Measurements from ENCODE around the gene EDC4. TPM values are rescaled to one million over a fixed set of nuclear protein-coding genes. Genes with fewer than 3 reads are reported as not detected.

Gene EDC4
- total RNA-seq, 2 donors from 2014 or later, result 21.2 to 39.5 TPM

- TF ChIP-seq CTCF (IDR thresholded peaks at IDR 0.05), result no peak
- peaks cover 74% of the 10 kb centered on the region for H3K36me3 ChIP-seq
- H3K4me1 ChIP-seq, result peaks cover 0 to 38% of the 10 kb centered on the region in 2 donors
- no peak for DNase-seq (ENCODE audit: low spot score)
- H3K27me3 ChIP-seq, result no peaks in the 10 kb centered on the region
- H3K27ac ChIP-seq, result no peak overlapping the region
- H3K9me3 ChIP-seq, result no peaks in the 10 kb centered on the region
- H3K4me3 ChIP-seq, result no peak overlapping the region
Observed at GRCh38 chr16:67878232-67878631, 5.4 kb downstream of the EDC4 start.

GRCh38 chr16:67878846-67879245 is 6.0 kb downstream of the EDC4 start:
- Histone ChIP-seq H3K4me3 (no peak overlapping the region), H3K4me1 (peaks cover 0 to 39% of the 10 kb centered on the region in 2 donors), H3K27ac (no peak overlapping the region), H3K9me3 (no peaks in the 10 kb centered on the region), H3K27me3 (no peaks in the 10 kb centered on the region), H3K36me3 (peaks cover 80% of the 10 kb centered on the region)
- no peak for TF ChIP-seq CTCF (IDR thresholded peaks at IDR 0.05)
- DNase-seq (ENCODE audit: low spot score), result no peak

GRCh38 chr16:67879462-67879861 is 6.6 kb downstream of the EDC4 start:
- Histone ChIP-seq H3K27ac (no peak overlapping the region), H3K4me1 (peaks cover 0 to 39% of the 10 kb centered on the region in 2 donors), H3K27me3 (no peaks in the 10 kb centered on the region), H3K9me3 (no peaks in the 10 kb centered on the region), H3K36me3 (peaks cover 84% of the 10 kb centered on the region), H3K4me3 (no peak overlapping the region)
- no peak for TF ChIP-seq CTCF (IDR thresholded peaks at IDR 0.05)
- no peak for DNase-seq (ENCODE audit: low spot score)

- Histone ChIP-seq H3K27ac (no peak overlapping the region), H3K27me3 (no peaks in the 10 kb centered on the region), H3K9me3 (no peaks in the 10 kb centered on the region), H3K4me3 (no peak overlapping the region), H3K4me1 (peaks cover 0 to 39% of the 10 kb centered on the region in 2 donors), H3K36me3 (peaks cover 84% of the 10 kb centered on the region)
- no peak for DNase-seq (ENCODE audit: low spot score)
- TF ChIP-seq CTCF (IDR thresholded peaks at IDR 0.05), result no peak
Observed at GRCh38 chr16:67879936-67880335, 7.1 kb downstream of the EDC4 start.

GRCh38 chr16:67880584-67880983 is 7.7 kb downstream of the EDC4 start:
- no peak overlapping the region for H3K27ac ChIP-seq
- H3K4me1 ChIP-seq, result peaks cover 0 to 39% of the 10 kb centered on the region in 2 donors
- no peak for TF ChIP-seq CTCF (IDR thresholded peaks at IDR 0.05)
- no peak for DNase-seq (ENCODE audit: low spot score)
- no peaks in the 10 kb centered on the region for H3K9me3 ChIP-seq
- no peaks in the 10 kb centered on the region for H3K27me3 ChIP-seq
- H3K4me3 ChIP-seq, result no peak overlapping the region
- peaks cover 84% of the 10 kb centered on the region for H3K36me3 ChIP-seq

GRCh38 chr16:67881621-67882161 is 8.8 kb downstream of the EDC4 start:
- Histone ChIP-seq H3K27ac (peak overlapping the region; percentile 40 to 68), H3K4me3 (no peak overlapping the region), H3K27me3 (no peaks in the 10 kb centered on the region), H3K4me1 (peaks cover 0 to 37% of the 10 kb centered on the region in 2 donors), H3K36me3 (peaks cover 75% of the 10 kb centered on the region), H3K9me3 (no peaks in the 10 kb centered on the region)
- DNase-seq (ENCODE audit: low spot score), result no peak
- no peak for TF ChIP-seq CTCF (IDR thresholded peaks at IDR 0.05)

Measured in right atrium auricular region (tissue), 2 donors.